Mucosa of gallbladder (tissue), 1 donor: ENCODE measurements around the gene ZNF408. TPM values are rescaled to one million over a fixed set of nuclear protein-coding genes. Genes with fewer than 3 reads are reported as not detected.
A peak's percentile ranks its signal among the peaks of the same experiment; 100 is the strongest.
"Not testable (repeated sequence)": the region's sequence is repeated elsewhere in the genome, so short reads cannot be mapped to it uniquely, and the experiment has no call there.

Experiments
- DNase-seq: peaks from one replicate; pipeline ENCODE4 v3.0.0-alpha.2; 2020; ENCODE audit warnings: low spot score
- total RNA-seq: library from RNA; stranded (reverse); gene quantifications from one replicate; pipeline ENCODE4 v1.2.1, GENCODE V29; 2021
- donor health status: DM: no; HTN: no; CAD: no.

ZNF408 gene
- total RNA-seq, 1 donor from 2014 or later: 12.9 TPM

DNA sequence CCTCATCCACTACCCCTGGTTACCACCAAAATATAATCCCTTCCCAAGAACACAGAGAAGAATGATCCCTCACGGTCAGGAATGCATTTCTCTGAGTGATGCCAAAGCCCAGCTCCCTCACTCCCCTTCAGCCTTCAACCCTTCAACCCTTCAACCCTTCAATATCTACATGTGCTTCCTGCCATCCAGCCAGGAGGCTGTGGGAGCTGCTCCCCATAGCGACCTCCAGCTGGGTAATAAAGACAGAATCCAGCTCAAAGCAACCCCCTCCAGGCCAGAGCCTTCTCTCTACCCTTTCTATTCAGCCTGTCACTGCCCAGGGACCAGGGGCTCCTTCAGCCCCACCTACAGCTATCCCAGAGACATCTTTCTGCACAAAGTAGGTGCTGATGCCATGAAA, 3.1 kb upstream of the ZNF408 start:
- DNase-seq: no peak

DNA sequence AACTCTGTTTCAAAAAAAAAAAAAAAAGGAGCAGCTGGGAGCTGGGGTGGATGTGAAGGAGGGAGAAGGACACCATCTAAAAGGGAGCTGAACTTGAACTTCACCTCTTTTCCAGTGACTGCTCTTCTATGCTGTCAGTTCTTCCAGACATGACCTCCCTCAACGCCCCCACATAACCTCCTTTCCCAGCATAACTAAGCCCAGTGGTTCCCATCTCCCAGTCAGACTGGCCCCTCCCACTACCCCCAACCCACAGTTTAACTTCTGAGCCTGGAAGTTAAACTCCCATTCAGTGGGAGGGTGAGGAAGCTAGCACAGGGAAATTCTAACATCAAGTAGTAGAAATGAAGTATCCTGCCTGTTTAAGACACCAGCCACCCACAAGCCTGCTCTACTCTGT, 2.2 kb upstream of the ZNF408 start:
- DNase-seq: no peak

DNA sequence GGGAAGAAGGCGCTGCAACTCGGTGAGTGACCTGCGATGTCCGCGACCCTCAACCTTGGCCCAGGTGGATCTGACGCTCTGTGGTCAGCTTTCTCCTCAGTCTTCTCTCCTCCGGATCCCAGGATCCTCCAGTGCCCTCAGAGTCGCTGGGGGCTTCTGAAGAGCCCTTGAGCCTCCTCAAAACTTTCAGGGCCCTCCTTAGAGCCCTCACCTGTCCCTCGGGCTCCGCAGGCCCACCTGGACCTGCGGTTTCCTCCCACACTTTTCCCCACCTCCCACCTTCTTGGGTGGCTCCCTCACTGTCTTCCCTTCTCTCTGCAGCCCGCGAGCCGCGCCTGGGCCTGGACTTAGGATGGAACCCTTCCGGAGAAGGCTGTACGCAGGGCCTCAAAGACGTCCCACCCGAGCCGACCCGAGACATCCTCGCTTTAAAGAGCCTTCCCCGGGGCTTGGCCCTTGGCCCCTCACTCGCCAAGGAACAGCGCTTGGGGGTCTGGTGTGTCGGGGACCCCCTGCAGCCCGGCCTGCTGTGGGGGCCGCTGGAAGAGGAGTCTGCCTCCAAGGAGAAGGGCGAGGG, 335 bp downstream of the ZNF408 start:
- DNase-seq: no peak

DNA sequence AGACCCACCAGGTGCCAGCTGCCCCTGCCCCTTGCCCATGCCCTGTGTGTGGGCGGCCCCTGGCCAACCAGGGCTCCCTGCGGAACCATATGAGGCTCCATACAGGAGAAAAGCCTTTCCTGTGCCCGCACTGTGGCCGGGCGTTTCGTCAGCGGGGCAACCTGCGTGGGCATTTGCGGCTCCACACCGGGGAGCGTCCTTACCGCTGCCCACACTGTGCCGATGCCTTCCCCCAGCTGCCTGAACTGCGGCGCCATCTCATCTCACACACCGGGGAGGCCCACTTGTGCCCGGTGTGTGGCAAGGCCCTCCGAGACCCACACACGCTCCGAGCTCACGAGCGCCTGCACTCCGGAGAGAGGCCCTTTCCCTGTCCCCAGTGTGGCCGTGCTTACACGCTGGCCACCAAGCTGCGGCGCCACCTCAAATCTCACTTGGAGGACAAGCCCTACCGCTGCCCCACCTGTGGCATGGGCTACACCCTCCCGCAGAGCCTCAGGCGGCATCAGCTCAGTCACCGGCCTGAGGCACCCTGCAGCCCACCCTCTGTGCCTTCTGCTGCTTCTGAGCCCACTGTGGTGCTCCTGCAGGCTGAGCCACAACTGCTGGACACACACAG, 4.3 kb downstream of the ZNF408 start:
- no peak for DNase-seq

DNA sequence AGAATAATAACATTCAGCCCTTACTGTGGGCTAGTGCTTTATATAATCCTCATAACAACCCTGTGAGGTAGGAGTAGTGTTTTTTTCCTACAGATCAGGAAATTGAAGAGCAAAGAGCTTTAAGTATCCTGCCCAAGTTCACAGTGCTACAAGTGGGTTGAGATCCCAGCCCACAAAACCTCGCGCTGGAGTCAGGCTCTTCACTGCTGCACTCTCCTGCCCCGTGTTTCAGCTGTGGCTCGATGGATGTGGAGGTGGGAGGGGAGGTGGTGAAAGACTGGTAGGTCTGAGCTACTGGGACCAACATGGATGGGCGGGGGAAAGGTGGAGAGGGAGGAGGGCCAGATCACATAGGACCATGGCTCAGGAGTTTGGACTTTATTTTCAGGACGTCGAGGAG, 6.1 kb downstream of the ZNF408 start:
- no peak for DNase-seq

DNA sequence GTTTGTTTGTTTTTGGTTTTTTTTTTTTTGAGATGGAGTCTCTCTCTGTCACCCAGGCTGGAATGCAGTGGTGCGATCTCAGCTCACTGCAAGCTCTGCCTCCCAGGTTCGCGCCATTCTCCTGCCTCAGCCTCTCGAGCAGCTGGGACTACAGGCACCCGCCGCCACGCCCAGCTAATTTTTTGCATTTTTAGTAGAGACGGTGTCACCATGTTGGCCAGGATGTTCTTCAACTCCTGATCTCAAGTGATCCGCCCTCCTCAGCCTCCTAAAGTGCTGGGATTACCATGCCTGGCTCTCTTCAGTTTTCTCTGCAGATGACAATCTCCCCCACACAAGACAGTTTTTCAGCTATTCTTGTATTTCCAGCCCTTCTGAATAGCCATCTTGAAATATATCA, 8.5 kb downstream of the ZNF408 start:
- not testable (repeated sequence) for DNase-seq

DNA sequence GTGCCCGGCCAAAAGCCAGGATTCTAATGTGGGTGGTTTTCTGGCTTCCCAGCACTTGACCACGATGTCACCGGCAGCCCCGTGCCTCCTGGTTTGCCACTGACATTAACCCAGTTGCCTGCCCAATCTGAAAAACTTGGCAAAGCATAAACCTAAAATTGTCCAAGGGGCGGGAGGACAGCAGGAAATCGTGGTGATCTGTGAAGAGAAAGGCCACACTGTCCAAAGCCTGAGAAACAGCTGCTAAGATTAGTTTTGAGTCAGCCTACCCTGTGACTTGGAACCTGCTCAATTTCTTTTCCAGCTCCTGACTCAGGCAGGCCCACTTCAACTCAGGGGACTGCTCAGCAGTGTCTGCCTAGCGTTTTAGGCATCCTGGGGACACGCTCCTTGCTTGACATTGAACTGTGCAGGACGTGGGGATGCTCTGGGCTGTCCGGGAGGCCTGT, 10.0 kb downstream of the ZNF408 start:
- peak; percentile 58 for DNase-seq

DNA sequence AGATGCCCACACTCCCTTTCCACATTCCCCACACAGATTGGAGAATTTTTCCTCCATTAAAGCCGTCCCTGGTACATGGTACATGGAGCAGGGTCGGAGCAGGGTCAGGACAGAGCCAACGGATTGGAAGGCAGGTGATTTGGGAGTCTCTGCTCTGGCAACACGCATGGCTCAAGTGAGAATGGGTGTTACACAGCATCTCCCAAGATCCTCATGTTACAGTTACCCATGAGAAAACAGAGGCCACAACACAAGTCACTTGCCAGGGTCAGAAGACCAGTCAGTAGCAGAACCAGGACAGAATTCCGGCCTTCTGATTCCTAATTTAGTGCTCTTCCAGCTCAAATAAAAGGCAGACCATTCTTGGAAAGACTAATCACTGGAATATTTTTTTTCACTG, 10.5 kb downstream of the ZNF408 start:
- DNase-seq: no peak

DNA sequence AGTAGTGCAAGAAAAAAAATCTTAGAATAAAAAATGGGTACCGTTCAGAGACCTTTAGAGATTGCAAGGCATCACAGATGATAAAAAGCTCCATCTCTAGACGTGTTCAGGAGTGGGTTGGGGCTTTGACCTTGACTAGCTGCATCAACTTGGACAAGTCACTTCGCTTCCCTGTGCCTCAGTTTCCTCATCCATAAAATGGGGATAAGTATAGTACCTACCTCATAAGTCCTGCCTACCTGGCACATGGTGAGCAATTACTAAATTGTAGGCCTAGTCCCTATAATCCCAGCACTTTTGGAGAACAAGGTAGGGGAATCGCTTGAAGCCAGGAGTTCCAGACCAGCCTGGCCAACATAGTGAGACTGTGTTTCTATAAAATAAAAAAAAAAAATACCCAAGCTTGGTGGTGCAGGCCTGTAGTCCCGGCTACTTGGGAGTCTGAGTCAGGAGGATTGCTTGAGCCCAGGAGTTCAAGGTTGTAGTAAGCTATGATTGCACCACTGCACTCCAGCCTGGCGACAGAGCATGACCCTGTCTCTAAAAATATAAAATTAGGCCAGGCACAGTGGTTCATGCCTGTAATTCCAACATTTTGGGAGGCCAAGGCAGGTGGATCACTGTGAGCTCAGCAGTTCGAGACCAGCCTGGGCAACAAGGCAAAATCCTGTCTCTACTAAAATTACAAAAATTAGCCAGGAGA, 12.2 kb downstream of the ZNF408 start:
- DNase-seq: no peak

DNA sequence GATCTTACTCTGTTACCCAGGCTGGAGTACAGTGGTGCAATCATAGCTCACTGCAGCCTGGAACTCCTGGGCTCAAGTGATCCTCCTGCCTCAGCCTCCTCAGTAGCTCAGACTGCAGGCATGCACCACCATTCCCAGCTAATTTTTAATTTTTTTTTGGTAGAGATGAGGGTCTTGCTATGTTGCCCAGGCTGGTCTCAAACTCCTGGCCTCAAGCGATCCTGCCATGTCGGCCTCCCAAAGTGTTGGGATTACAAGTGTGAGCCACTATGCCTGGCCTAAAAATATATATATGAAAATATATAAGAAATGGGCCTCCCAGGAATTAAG, 17.0 kb downstream of the ZNF408 start:
- DNase-seq: not testable (repeated sequence)

DNA sequence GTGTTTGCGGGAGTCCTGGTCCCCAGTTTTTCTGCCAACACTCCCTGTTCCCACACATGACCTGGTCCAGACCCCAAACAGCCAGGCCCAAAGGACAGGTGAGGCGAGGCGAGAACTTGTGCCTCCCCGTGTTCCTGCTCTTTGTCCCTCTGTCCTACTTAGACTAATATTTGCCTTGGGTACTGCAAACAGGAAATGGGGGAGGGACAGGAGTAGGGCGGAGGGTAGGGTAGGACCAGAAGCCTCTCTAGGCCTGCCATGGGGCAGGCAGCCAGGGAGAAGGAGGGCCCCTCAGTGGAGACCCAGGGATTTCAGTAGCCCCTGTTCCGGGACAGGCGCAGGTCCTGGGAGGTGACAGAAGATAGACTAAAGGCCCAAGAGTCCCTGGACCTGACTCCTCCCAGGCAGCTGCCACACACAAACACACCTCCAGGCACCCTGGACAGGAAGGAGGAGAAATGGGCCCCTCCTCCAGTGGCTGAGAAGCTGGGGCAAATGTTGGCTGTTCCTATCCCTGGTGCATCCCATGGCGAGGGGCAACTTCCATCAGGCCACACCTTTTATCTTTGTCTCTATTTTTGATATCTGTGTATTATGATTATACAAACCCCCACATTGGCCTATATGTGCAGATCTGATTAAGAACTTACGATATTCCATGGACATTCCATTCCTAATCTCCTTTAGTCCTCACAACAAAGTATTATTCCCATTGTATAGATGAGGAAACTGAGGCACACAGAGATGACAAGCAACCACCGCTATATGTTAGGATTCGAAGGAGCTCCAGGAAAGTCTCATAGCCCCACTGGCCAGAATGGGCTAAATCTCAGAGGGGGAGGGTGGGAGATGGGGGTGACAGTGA, 17.6 kb downstream of the ZNF408 start:
- DNase-seq: peak; percentile 36

DNA sequence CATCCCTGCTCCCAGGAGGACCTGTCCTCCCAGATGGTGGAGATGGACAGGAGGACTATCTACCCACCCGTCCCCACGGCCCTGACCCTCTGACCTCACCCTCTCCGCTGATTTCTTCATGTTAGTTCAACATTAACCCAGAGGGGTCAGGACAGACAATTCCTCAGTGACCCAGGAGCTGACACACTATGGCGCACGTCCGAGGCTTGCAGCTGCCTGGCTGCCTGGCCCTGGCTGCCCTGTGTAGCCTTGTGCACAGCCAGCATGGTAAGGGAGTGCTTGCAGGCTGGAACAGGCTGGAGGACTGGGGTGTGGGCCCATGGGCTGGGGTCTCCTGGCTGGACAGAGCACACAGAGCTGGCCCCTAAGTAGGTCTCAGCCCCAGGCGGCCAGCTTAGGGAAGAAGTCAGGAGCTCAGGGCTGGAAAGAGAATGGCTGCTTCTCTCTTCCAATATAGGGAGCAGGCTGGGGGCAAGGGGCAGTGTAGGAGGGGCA, 18.3 kb downstream of the ZNF408 start, which contains the start of gene F2:
F2 (plus strand) TSS at position 166 of the 495 bp plus-strand sequence; CDS start at position 189, 23 bp downstream.
- peak; percentile 53 for DNase-seq

DNA sequence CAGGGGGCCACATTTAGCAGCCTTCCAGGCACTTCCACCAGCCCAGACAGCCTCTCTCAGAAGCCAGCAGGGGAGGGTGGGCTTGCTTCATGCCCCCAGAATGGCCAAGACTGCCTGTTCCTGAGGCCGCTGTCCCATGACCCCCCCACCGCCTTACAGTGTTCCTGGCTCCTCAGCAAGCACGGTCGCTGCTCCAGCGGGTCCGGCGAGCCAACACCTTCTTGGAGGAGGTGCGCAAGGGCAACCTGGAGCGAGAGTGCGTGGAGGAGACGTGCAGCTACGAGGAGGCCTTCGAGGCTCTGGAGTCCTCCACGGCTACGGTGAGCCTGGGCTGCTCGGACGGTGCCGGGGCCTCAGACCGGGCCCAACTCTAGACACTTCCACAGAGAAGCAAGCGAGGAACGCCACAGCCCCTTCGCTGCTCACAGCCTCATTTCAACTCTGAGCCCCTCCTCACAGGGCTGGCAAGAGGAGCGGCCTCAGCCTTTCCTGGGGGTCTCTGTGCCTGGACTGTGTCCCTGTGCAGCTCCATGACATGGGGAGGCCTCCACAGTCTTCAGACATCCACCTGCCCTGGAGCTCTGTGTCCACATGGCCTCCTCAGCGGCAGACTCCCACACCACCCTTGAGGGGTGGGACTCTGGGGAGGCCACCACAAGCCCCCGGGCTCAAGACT, 18.9 kb downstream of the ZNF408 start:
- DNase-seq: no peak

DNA sequence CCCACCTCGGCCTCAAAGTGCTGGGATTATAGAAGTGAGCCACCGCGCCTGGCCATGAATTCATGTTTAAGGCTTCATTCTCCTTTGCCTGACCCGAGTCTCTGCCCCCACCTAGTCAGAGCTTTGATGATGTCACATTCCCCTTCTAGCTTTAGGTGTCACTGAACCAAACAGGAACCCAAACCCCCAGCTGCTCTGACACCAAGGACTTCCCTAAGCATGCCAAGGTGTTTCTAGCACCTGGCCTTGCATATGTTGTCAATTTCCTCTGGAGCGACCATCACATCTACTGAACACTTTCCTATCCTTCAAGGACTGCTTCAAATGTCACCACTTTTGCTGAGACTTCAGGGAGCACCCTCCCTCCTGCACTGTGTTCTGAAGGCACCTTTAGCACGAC, 20.5 kb downstream of the ZNF408 start:
- DNase-seq: no peak

DNA sequence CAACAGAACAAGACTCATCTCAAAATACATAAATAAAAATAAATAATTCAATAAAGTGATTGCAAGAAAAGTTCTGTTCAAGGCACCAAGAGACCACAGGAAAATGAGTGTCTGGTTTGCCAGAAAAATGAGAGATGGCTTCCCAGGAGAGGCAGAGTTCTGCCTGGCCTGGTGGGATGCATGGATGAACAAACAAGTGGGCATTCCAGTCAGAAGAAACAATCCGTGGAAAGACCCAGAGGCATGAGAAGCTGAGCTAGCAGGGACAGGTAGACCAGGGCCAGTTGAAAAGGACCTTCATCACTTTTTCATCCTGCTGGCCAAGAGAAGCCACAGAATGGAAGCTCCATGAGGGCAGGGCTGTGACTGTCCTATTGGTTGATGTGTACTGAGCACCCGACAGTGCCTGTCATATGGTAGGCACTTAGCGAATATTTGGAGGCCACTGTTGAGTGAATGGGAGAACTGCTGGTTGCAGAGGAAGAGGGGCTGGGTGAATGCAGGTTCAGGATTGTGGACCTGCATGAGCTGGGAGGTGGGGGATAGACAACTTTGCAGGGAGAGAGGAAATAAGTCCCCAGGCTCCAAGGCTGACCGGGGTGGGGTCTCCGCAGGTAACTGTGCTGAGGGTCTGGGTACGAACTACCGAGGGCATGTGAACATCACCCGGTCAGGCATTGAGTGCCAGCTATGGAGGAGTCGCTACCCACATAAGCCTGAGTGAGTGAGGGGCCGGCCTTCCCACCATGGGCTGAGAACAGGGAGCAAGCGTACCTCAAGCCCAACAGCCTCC, 21.9 kb downstream of the ZNF408 start:
- DNase-seq: no peak

DNA sequence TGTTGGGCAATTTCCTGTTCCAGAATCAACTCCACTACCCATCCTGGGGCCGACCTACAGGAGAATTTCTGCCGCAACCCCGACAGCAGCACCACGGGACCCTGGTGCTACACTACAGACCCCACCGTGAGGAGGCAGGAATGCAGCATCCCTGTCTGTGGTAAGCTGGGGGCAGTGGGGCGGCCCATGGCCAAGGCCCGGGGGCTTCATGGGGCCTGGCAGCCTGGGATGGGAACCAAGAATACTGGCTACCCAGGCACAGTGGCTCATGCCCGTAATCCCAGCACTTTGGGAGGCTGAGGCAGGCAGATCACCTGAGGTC, 22.5 kb downstream of the ZNF408 start:
- DNase-seq: no peak

DNA sequence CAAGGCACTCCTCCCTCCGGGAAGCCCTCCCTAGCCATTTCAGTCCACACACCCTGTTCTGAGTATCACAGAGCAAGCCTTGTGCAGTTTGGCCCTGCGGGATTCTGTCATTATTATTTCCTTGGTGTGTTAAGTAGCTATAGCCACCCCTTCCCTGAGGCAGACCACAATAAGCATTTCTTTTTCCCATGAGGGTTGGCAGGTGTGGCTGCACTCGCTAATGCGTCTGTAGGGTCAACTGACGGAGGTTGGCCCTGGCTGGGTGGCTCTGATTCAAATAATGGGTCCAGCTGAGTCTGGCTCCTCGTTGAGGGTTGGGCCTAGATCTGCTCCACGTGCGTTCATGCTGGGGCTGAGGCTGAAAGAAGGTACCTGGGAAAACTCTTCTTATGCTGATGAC, 23.3 kb downstream of the ZNF408 start:
- DNase-seq: no peak

DNA sequence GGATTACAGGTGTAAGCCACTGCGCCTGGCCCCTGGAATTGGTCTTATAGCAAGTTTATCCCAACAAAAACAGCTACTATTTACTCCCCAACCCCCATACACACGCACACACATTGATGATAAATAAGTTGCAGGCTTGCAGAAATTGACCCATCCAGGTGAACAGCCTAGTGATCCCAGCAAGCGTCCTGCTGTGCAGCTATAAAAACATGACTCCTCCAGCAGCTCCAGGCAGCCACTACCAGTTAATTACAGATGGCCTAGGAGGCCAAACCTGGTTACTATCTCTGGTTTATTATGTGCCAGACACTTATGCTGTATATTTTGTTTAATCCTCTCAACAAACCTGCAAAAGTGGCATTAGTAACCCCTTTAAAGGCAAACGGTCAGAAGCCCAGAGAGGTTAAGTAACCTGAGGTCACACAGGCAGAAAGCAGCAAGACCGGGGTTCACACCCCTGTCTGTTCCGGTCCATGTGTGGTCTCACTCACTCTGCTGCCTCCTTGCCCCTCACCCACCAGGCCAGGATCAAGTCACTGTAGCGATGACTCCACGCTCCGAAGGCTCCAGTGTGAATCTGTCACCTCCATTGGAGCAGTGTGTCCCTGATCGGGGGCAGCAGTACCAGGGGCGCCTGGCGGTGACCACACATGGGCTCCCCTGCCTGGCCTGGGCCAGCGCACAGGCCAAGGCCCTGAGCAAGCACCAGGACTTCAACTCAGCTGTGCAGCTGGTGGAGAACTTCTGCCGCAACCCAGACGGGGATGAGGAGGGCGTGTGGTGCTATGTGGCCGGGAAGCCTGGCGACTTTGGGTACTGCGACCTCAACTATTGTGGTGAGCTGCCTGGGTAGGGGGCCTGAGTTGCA, 24.7 kb downstream of the ZNF408 start:
- no peak for DNase-seq

DNA sequence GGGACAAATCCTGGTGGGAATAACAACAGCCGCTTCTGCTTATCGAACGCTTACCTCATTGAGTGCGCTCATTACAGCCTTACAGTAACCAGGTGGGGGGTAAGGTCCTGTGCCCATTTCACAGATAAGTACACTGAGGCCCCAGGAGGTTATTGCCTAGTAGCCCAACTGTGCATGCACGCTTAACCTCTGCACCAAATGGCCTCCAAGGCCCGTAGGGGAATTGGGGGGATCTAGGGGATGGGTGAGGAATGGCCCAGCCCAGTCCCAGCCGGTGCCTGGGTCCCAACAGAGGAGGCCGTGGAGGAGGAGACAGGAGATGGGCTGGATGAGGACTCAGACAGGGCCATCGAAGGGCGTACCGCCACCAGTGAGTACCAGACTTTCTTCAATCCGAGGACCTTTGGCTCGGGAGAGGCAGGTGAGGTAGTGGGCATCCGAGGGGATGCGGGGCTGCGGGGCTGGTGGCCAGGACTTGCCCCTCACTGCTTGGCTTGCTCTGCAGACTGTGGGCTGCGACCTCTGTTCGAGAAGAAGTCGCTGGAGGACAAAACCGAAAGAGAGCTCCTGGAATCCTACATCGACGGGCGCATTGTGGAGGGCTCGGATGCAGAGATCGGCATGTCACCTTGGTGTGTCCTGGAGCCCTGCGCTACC, 25.5 kb downstream of the ZNF408 start:
- DNase-seq: no peak
